GM21528 (cell line): ENCODE measurements around the gene GAB2.

Experiments used
- ATAC-seq: cut with Tn5 transposase; IDR thresholded peaks from one replicate; pipeline ENCODE4 v1.9.1; 2021; ENCODE audit warnings: mild to moderate bottlenecking, moderate library complexity; ENCODE audit not compliant: unreplicated experiment, low FRiP score

GAB2 gene

GRCh38 chr11:78405805-78406204 is 11.8 kb downstream of the GAB2 start:
- ATAC-seq, result no peak

- no peak for ATAC-seq
Measured at GRCh38 chr11:78403781-78404180, 13.8 kb downstream of the GAB2 start.

GRCh38 chr11:78402847-78403246 is 14.8 kb downstream of the GAB2 start:
- ATAC-seq, result no peak

GRCh38 chr11:78400702-78401101 is 16.9 kb downstream of the GAB2 start:
- ATAC-seq, result no peak

- ATAC-seq, result no peak
Measured at GRCh38 chr11:78400116-78400515, 17.5 kb downstream of the GAB2 start.

GRCh38 chr11:78399136-78399535 is 18.5 kb downstream of the GAB2 start:
- no peak for ATAC-seq

- no peak for ATAC-seq
Measured at GRCh38 chr11:78398715-78399114, 18.9 kb downstream of the GAB2 start.

GRCh38 chr11:78397398-78397797 is 20.2 kb downstream of the GAB2 start:
- peak; percentile 66 for ATAC-seq

GRCh38 chr11:78395597-78395996 is 22.0 kb downstream of the GAB2 start:
- ATAC-seq, result no peak

GRCh38 chr11:78392854-78393253 is 24.8 kb downstream of the GAB2 start:
- ATAC-seq, result no peak

GRCh38 chr11:78391424-78391823 is 26.2 kb downstream of the GAB2 start:
- ATAC-seq, result no peak

GRCh38 chr11:78390809-78391208 is 26.8 kb downstream of the GAB2 start:
- no peak for ATAC-seq

GRCh38 chr11:78386215-78386941 is 31.2 kb downstream of the GAB2 start:
- ATAC-seq, result no peak

GRCh38 chr11:78385205-78385604 is 32.4 kb downstream of the GAB2 start:
- no peak for ATAC-seq

GRCh38 chr11:78384231-78384630 is 33.4 kb downstream of the GAB2 start:
- no peak for ATAC-seq

GRCh38 chr11:78381865-78382264 is 35.8 kb downstream of the GAB2 start:
- no peak for ATAC-seq

GRCh38 chr11:78380615-78381051 is 37.0 kb downstream of the GAB2 start:
- no peak for ATAC-seq

GRCh38 chr11:78379039-78379670 is 38.5 kb downstream of the GAB2 start:
- ATAC-seq, result no peak

GRCh38 chr11:78377625-78378418 is 39.8 kb downstream of the GAB2 start:
- ATAC-seq, result no peak

- ATAC-seq, result no peak
Measured at GRCh38 chr11:78376858-78377257, 40.8 kb downstream of the GAB2 start.

GRCh38 chr11:78374917-78375316 is 42.7 kb downstream of the GAB2 start:
- no peak for ATAC-seq
